NT2/D1 (cell line): ENCODE results near the gene LSM11.

Experiments used
- SUZ12 ChIP-seq: IDR thresholded peaks from 2 replicates; pipeline ENCODE4 v1.6.1; 2011; ENCODE audit not compliant: insufficient read length, insufficient read depth; ENCODE audit errors: extremely low read depth
- YY1 ChIP-seq: IDR thresholded peaks from 2 replicates; pipeline ENCODE4 v1.6.1; 2011; ENCODE audit not compliant: insufficient read length, insufficient read depth
- ZNF274 ChIP-seq: IDR thresholded peaks from 2 replicates; pipeline ENCODE4 v1.6.1; 2011; ENCODE audit warnings: mild to moderate bottlenecking, low read depth, low read length

GRCh38 chr5:157710431-157710830 is 33.1 kb upstream of the LSM11 start:
- TF ChIP-seq YY1, result no peak
- TF ChIP-seq ZNF274, result no peak
- no peak for TF ChIP-seq SUZ12
